T-helper 1 cell treated with Interleukin-12 subunit alpha and Interleukin-12 subunit beta and Interleukin-4 antibody, amounts not matched to agents 30 μg/mL and 1 μg/mL, for 36 hours (primary cell): Measurements from ENCODE around the gene NCF4.

Source experiments
- H3K27ac Mint-ChIP-seq: one replicate; pipeline ENCODE4 v1.8.0; 2021; ENCODE audit warnings: mild to moderate bottlenecking, mixed read lengths
- H3K27me3 Mint-ChIP-seq: one replicate; pipeline ENCODE4 v1.8.0; 2021; ENCODE audit warnings: low read depth, mixed read lengths
- H3K36me3 Mint-ChIP-seq: one replicate; pipeline ENCODE4 v1.8.0; 2021; ENCODE audit warnings: low read depth, mixed read lengths
- H3K4me1 Mint-ChIP-seq: one replicate; pipeline ENCODE4 v1.8.0; 2021; ENCODE audit warnings: low read depth, mixed read lengths
- H3K4me3 Mint-ChIP-seq: one replicate; pipeline ENCODE4 v1.8.0; 2021; ENCODE audit warnings: mild to moderate bottlenecking, moderate library complexity, mixed read lengths
- H3K9me3 Mint-ChIP-seq: one replicate; pipeline ENCODE4 v1.8.0; 2021; ENCODE audit warnings: mixed read lengths

Gene NCF4

DNA sequence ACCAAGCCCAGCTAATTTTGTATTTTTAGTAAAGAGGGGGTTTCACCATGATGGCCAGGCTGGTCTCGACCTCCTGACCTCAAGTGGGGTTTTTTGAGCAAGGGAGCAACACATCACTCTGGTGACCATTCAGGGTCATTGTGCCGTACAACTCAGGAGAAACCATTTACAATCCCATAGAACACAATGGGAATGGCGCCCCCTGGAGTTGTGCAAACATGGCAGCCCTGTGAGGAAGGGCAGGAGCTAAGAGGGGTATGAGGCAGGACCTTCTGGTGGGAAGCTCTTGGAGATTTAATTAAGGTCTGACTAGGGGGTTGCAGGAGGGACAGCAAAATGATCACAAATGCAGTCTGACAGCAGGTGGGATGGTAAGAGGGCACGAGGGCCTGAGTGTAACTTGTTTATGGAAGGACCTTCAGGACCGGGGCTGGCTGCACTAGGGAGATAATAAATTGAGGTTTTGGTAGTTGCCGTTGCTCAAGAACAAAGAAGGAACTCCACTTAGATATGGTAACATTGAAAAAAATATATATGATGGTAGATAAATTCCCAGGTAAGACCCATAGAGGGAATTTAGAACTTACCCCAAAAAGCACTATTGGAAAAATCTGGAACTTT, 43.6 kb downstream of the NCF4 start:
- peaks cover 3% of the 10 kb centered on the region for H3K9me3 Mint-ChIP-seq
- peaks cover 7% of the 10 kb centered on the region for H3K36me3 Mint-ChIP-seq
- peaks cover 21% of the 10 kb centered on the region for H3K27me3 Mint-ChIP-seq
- peaks cover 24% of the 10 kb centered on the region for H3K4me1 Mint-ChIP-seq
- no peak overlapping the region for H3K27ac Mint-ChIP-seq
- no peak overlapping the region for H3K4me3 Mint-ChIP-seq

DNA sequence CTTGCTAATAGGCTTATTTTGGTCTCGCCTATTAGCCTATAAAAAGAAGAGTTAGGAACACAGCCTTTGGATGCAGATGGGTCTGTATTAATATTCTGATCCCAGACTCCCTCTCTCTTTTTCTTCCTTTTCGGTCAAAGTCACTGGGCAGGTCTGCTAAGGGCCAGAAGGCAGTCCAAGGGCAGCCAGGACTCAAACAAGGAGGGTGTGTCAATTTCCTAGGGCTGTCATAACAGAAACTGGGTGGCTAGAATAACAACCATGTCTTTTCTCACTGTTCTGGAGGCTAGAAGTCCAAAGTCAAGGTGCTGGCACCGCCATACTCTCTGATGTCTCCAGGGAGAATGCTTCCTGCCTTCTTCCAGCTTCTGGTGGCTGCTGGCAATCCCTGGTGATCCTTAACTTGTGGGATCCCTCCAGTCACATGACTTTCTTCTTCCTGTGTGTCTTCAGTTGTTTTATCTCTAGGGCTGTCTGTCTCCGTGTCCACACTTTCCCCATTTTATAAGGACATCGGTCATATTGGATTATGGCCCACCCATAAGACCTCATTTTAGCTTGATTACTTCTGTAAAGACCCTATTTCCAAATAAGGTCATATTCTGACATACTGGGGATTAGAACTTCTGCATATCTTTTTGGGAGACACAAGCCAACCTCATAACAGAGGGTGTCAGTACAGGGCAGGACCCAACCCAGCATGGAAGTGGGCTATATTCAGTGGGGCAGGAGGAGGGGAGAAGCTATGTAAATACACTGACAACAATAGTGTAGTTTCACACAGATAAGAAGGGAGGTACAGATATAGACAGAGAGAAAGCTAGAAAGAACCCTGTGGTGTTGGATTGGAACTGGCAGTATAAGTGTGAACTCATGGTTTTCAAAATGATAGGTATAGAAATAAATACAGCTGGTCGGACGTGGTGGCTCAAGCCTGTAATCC, 46.7 kb downstream of the NCF4 start:
- Mint-ChIP-seq H3K4me1 (peaks cover 6% of the 10 kb centered on the region), H3K27ac (no peak overlapping the region), H3K36me3 (peaks cover 6% of the 10 kb centered on the region), H3K9me3 (peaks cover 3% of the 10 kb centered on the region), H3K27me3 (peaks cover 45% of the 10 kb centered on the region), H3K4me3 (no peak overlapping the region)

DNA sequence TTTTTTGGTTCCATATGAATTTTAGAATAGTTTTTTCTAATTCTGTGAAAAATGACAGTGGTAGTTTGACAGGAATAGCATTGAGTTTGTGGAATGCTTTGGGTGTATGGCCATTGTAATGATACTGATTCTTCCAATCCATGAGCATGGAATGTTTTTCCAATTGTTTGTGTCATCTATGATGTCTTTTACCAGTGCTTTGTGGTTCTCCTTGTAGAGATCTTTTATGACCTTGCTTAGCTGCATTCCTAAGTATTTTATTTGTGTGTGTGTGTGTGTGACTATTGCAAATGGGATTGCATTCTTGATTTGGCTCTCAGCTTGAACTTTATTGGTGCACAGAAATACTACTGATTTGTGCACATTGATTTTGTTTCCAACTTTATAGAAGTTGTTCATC, 49.7 kb downstream of the NCF4 start:
- H3K36me3 Mint-ChIP-seq = no peaks in the 10 kb centered on the region
- peaks cover 38% of the 10 kb centered on the region for H3K27me3 Mint-ChIP-seq

DNA sequence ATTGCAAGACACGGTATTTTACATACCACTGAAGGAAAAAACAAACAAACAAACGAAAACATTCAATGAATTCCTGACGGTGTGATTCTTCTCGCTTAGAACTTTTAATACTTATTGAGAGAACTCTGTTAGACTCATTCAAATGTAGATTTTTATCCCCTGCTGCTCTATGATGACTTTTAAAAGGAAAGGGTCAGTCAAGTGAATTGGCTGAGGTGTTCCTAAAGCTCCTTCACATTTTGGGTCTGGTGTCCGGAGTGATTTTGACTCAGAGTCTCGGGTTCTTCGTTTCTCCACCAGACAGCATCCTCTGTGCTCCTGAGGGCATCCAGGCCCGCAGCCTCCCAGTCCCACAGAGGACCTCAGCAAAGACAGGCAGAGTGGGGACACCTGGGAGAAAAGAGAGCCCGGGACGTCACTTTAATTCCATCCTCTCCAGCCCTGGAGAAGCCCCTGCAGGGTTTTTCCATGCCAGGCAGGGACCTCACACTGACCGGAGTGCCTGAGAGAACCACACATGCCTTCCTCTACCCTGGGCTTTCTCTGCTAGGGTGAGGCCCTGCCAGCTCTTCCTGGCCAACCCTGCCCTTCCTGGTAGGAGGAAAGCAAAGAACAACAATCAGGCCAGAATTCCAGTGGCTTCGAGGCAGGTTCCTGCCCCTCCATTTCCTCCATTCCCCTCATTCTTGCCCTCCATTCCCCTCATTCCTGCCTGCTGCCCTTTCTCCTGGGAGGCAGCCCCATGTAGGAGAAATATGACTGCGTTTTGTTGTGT, 51.3 kb downstream of the NCF4 start:
- no peak overlapping the region for H3K4me3 Mint-ChIP-seq
- peaks cover 41% of the 10 kb centered on the region for H3K27me3 Mint-ChIP-seq
- H3K27ac Mint-ChIP-seq = no peak overlapping the region
- H3K4me1 Mint-ChIP-seq = peaks cover 14% of the 10 kb centered on the region
- no peaks in the 10 kb centered on the region for H3K9me3 Mint-ChIP-seq
- no peaks in the 10 kb centered on the region for H3K36me3 Mint-ChIP-seq

More for the DNA sequence above, 49.7 kb downstream of the NCF4 start:
- Mint-ChIP-seq H3K27ac (no peak overlapping the region), H3K4me1 (peaks cover 14% of the 10 kb centered on the region), H3K9me3 (no peaks in the 10 kb centered on the region), H3K4me3 (no peak overlapping the region)

DNA sequence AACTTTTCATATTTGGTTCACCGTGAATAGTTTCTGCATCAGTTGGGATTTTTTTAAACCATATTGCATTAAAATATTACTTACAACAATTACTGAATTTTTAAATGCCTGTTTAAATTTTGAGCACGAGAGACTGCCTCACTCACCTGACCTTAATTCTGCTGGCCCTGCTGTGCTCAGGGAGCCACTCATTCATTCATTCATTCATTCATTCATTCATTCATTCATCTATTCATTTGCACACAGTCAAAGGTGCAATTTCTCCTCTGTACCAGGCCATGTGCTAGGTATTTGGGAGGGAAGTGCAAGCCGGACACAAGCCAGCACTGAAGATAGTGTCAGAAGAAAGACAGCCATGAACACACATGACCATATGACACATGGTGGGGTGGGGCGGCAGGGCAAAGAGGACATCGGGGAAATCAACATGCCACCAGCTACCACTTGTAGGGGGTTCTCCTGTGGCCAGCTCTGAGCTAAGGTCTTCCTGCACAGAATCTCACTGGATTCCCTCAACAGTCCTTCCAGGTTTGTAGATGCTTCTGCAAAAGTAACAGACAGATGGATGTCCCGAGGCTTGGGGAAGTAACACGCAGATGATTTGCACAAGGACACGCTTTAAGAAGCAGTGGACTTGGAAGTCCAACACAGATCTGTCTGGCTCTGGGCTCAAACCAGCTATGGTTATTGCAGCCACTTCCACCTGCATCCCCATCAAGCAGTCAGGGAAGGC, 52.1 kb downstream of the NCF4 start:
- Mint-ChIP-seq H3K4me1 (peaks cover 16% of the 10 kb centered on the region), H3K4me3 (peak overlapping the region; percentile 90), H3K9me3 (no peaks in the 10 kb centered on the region), H3K36me3 (no peaks in the 10 kb centered on the region), H3K27me3 (peaks cover 43% of the 10 kb centered on the region), H3K27ac (no peak overlapping the region)

DNA sequence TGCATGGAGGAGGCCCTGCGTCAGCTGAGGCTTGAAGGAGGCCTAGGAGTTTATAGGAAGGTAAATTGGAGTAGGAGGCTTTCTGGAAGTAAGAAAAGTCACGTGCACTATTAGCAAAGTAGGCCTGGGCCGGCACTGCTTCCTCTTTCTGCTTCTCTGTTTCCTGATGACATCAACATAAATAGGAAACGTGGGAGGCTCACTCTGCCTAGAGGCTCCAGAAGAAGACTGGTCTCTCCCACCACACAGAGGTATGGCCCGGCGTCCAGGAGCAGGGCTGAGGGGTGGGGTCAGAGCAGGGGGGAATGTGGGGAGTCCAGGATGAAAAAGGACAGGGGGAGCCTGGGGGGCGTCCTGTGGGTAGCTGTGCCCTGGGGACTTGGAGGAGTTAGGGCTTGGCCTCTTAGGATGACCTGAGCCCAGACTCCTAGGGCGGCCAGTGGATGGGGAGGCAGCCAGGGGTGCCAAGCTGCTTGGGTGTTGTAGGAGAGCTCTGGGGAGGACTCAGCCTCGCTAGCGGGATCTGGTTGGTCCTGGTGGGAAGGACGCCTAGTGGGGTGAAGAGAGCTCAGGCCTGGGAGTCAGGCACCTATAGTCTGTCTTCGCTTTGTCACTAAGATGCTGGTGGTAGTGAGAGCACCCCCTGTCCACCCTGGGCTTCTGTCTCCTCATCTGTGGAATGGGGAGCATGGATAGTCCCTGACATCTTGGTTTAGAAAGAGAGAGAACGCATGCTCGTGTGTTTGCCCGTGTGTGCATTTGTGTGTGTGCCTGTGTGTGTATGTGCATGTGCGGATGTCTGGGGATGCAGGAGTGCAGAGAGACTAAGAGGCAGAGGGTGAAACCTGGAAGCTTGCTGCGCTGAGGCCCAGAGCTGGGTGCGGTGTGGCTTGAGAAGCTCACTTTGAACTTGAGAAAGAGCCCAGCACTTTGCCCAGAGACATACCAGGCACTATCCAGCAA, 52.9 kb downstream of the NCF4 start, which contains the start of gene CSF2RB:
TSS of gene CSF2RB (plus strand) at position 202 of the 963 bp plus-strand sequence. CDS start 8,580 bp downstream, outside the sequence.
- Mint-ChIP-seq H3K9me3 (no peaks in the 10 kb centered on the region), H3K4me1 (peaks cover 16% of the 10 kb centered on the region), H3K27me3 (peaks cover 44% of the 10 kb centered on the region), H3K27ac (peak within 1 kb of the TSS; percentile 49), H3K4me3 (peak within 1 kb of the TSS; percentile 90), H3K36me3 (no peaks in the 10 kb centered on the region)

DNA sequence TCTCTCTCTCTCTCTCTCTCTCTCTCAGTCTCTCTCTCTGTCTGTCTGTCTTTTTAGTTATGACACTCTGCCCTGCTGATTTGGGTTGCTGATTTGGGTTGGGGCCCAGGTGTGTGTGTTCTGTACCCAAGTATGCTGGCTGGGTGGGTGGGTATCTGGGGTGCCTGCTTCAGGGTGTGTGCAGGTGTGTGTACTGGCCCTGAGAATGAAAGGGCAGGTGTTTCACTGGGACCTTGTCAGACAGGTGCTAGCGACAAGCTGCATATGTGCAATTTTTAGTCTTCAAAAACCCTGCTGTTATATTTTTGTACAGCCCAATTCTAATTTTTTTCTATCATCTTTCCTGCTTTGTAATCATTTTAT, 53.6 kb downstream of the NCF4 start:
- Mint-ChIP-seq H3K27ac (peak overlapping the region; percentile 27), H3K4me3 (peak overlapping the region; percentile 90), H3K9me3 (peaks cover 4% of the 10 kb centered on the region), H3K36me3 (peaks cover 4% of the 10 kb centered on the region), H3K27me3 (peaks cover 39% of the 10 kb centered on the region), H3K4me1 (peaks cover 16% of the 10 kb centered on the region)

DNA sequence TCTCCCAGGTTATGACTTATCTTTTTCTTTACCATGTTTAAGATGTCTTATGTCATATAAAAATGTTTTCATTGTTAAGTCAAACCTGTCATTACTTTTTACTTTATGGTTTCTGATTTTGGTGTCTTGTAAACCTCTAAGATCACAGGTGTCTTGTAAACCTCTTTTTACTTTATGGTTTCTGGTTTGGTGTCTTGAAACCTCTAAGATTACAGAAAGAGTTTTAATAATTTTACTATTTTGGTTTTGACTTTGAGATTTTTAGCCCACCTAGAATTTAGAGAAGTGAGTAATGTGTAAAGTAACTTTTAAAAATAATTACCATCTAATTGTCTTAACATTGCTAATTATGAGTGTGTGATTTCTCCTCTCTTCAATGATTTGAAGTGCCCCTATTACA, 55.2 kb downstream of the NCF4 start:
- peaks cover 11% of the 10 kb centered on the region for H3K36me3 Mint-ChIP-seq
- peaks cover 19% of the 10 kb centered on the region for H3K4me1 Mint-ChIP-seq
- H3K27me3 Mint-ChIP-seq = peaks cover 31% of the 10 kb centered on the region
- H3K9me3 Mint-ChIP-seq = peaks cover 7% of the 10 kb centered on the region
- peak overlapping the region; percentile 30 for H3K4me3 Mint-ChIP-seq
- H3K27ac Mint-ChIP-seq = no peak overlapping the region

DNA sequence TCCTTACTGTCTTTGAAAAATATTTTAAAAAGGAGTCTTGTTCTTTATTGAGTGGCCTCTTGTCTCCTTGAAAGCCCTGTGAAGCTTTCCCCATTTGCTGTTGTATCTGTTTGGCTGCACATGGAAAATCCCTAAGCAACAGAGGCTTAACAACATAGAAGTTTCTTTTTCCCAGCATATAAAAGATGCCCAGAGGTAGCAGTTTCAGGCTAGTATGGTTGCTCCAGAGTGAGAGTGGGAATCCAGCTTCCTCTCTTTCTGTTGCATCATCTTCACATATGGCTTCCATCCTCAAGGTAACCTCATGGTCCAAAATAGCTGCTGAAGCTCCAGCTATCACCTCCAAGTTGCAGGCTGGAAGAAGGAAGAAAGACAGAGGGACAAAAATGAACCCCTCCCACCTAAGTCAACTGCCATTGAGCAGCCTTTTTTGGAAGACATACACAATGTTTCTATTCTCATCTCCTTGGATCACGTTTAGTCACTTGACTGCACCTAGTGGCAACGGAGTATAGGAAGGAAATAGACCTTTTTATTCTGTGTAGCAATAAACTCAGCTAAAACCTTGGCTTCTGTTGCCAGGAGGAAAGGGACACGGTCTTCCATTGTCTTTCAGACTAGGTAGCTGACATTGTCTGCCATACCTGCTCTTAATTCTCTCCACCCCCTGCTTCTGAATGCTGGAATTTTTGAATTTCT, 57.9 kb downstream of the NCF4 start:
- H3K36me3 Mint-ChIP-seq = peaks cover 11% of the 10 kb centered on the region
- H3K9me3 Mint-ChIP-seq = peaks cover 7% of the 10 kb centered on the region
- H3K27ac Mint-ChIP-seq = no peak overlapping the region
- H3K4me1 Mint-ChIP-seq = peaks cover 16% of the 10 kb centered on the region
- no peak overlapping the region for H3K4me3 Mint-ChIP-seq
- peaks cover 20% of the 10 kb centered on the region for H3K27me3 Mint-ChIP-seq

DNA sequence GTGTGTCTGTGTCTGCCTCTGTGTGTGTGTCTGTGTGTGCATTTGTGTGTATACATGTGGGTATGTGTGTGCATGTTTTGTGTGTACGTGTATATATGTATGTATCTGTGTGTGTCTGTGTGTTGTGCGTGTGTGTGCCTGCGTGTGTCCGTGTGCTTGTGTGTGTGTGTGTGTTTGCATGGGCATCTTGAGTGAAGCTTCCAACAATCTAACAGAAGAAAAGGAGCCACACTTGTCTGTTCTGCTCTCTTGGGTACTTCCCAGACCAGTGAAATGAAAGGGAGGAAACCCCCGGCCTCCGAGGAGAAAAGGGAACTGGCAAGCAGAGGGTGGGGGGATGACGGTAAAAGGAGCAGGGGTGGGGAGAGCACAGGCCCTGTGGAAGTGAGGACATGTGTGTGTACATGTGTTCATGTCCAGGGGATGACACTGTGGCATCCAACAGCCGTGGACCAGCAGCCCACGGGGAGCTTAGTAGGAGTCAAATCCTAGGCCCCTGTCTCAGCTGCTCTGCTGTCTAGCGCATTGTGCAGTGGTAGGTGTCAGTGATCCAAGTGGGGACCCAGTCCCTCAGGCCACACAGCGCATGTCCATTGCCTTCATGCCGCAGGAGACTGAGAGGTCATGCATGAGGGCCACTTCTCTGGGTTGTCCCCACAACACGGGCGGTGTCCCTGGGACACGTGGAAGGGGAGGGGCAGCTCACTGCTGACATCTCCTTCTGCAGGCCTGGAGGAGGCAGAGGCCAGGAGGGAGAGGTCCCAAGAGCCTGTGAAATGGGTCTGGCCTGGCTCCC, 60.7 kb downstream of the NCF4 start:
- peaks cover 15% of the 10 kb centered on the region for H3K36me3 Mint-ChIP-seq
- H3K9me3 Mint-ChIP-seq = peaks cover 7% of the 10 kb centered on the region
- peak overlapping the region; percentile 3 for H3K4me3 Mint-ChIP-seq
- H3K4me1 Mint-ChIP-seq = peaks cover 22% of the 10 kb centered on the region
- peaks cover 20% of the 10 kb centered on the region for H3K27me3 Mint-ChIP-seq
- peak overlapping the region; percentile 58 for H3K27ac Mint-ChIP-seq

DNA sequence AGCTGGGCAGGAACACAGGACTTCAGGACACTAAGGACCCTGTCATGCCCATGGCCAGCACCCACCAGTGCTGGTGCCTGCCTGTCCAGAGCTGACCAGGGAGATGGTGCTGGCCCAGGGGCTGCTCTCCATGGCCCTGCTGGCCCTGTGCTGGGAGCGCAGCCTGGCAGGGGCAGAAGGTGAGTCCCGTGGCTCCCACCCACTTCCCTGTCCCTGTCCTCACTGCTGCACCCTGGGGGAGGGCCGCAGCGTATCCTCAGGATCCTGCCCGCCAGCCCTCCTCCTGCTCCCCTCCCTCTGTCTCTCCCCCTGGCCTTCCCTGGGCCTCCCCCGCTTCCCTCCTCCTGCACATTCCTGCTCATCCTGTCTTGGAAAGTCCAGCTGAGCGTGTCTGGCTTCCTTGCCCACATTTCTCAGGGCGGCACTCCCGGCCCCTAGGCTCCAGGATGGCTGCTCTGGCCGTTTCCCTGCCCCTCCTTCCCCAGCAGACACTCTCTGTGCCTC, 61.4 kb downstream of the NCF4 start:
- peaks cover 15% of the 10 kb centered on the region for H3K36me3 Mint-ChIP-seq
- H3K9me3 Mint-ChIP-seq = peaks cover 7% of the 10 kb centered on the region
- H3K27ac Mint-ChIP-seq = peak overlapping the region; percentile 33

DNA sequence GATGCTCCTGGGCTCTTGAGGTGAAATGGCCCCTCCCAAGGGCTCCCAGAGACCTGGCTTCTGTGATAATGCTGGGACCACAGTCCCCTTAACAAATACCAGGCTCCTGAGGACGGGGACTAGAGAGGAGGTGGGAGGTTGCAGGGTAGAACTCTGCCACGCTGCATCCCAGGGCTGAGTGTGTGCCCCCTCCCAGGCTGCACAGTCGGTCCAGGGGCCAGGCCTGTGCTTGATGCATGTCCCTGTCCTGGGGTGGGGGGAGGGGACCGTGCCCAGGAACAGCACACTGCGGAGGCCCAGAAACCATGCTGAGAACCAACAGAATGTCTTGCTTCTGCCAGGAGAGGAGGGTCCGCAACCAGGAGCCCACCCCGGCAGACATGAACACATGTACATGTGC, 61.9 kb downstream of the NCF4 start:
- H3K27me3 Mint-ChIP-seq = peaks cover 12% of the 10 kb centered on the region
- peaks cover 7% of the 10 kb centered on the region for H3K9me3 Mint-ChIP-seq
- no peak overlapping the region for H3K27ac Mint-ChIP-seq
- H3K4me3 Mint-ChIP-seq = no peak overlapping the region
- H3K36me3 Mint-ChIP-seq = peaks cover 15% of the 10 kb centered on the region
- H3K4me1 Mint-ChIP-seq = peaks cover 22% of the 10 kb centered on the region

More for the DNA sequence above, 61.4 kb downstream of the NCF4 start:
- Mint-ChIP-seq H3K4me3 (no peak overlapping the region), H3K4me1 (peaks cover 25% of the 10 kb centered on the region), H3K27me3 (peaks cover 16% of the 10 kb centered on the region)
